ENCODE measurements around the gene METTL23. TPM values are rescaled to one million over a fixed set of nuclear protein-coding genes. Genes with fewer than 3 reads are reported as not detected.

The METTL23 gene
- total RNA-seq, 1 experiment from 2014 or later = 40.5 TPM

- no peak overlapping the region for H2AFZ ChIP-seq
- DNase-seq = no peak
- H3K36me3 ChIP-seq (ENCODE audit: low read depth) = no peaks in the 10 kb centered on the region
- H4K20me1 ChIP-seq (ENCODE audit: insufficient read depth) = no peaks in the 10 kb centered on the region
- no peaks in the 10 kb centered on the region for H3K4me1 ChIP-seq (replicated peaks; ENCODE audit: insufficient read depth)
- H3K9me3 ChIP-seq (ENCODE audit: insufficient read depth, low read depth) = no peaks in the 10 kb centered on the region
- no peak overlapping the region for H3K4me3 ChIP-seq
- H3K79me2 ChIP-seq (ENCODE audit: low read depth) = no peaks in the 10 kb centered on the region
- no peaks in the 10 kb centered on the region for H3F3A ChIP-seq (ENCODE audit: insufficient read depth, low read depth)
- no peak overlapping the region for H3K4me2 ChIP-seq
- no peaks in the 10 kb centered on the region for H3K27me3 ChIP-seq (ENCODE audit: insufficient read depth, low read depth)
- no peak for TF ChIP-seq CTCF (conservative IDR thresholded peaks at IDR 0.05)
- TF ChIP-seq EZH2 (IDR thresholded peaks at IDR 0.05; ENCODE audit: low read depth) = no peak
- H3K9me2 ChIP-seq (ENCODE audit: insufficient read depth) = no peaks in the 10 kb centered on the region
- no peak overlapping the region for H3K27ac ChIP-seq
- ChIA-PET POLR2A (ENCODE audit: unreplicated experiment) (no interaction called here), CTCF (no interaction called here)
- intact Hi-C loops (cut with micrococcal nuclease; ENCODE audit: unreplicated experiment) = no loop called here
- BruUV-seq (replicated peaks) = no TSS peak
Observed at GRCh38 chr17:76757256-76757655, 30.6 kb downstream of the METTL23 start.

GRCh38 chr17:76758570-76758969, 31.9 kb downstream of the METTL23 start:
- H4K20me1 ChIP-seq (ENCODE audit: insufficient read depth) = no peaks in the 10 kb centered on the region
- H3K9me2 ChIP-seq (ENCODE audit: insufficient read depth) = no peaks in the 10 kb centered on the region
- H3K9me3 ChIP-seq (ENCODE audit: insufficient read depth, low read depth) = no peaks in the 10 kb centered on the region
- POLR2A ChIA-PET (ENCODE audit: unreplicated experiment) = no interaction called here
- H3F3A ChIP-seq (ENCODE audit: insufficient read depth, low read depth) = no peaks in the 10 kb centered on the region
- no peaks in the 10 kb centered on the region for H3K27me3 ChIP-seq (ENCODE audit: insufficient read depth, low read depth)
- no peak overlapping the region for H3K4me3 ChIP-seq
- no peak overlapping the region for H3K4me2 ChIP-seq
- H3K36me3 ChIP-seq (ENCODE audit: low read depth) = no peaks in the 10 kb centered on the region
- TF ChIP-seq CTCF (conservative IDR thresholded peaks at IDR 0.05) (no peak), EZH2 (IDR thresholded peaks at IDR 0.05; ENCODE audit: low read depth) (no peak)
- H3K27ac ChIP-seq = no peak overlapping the region
- no peak overlapping the region for H2AFZ ChIP-seq
- H3K4me1 ChIP-seq (replicated peaks; ENCODE audit: insufficient read depth) = no peaks in the 10 kb centered on the region
- BruUV-seq (replicated peaks) = no TSS peak
- no peaks in the 10 kb centered on the region for H3K79me2 ChIP-seq (ENCODE audit: low read depth)
- CTCF ChIA-PET = no interaction called here
- no peak for DNase-seq
- intact Hi-C loops (cut with micrococcal nuclease; ENCODE audit: unreplicated experiment) = no loop called here

GRCh38 chr17:76772842-76773525, 46.3 kb downstream of the METTL23 start:
- ChIA-PET POLR2A (ENCODE audit: unreplicated experiment) (interaction anchor here (0.7 kb wide), 1 partner anchor 31 kb away, joined by 4 read pairs; no protein-coding TSS in a partner anchor), CTCF (no interaction called here)
- H3K4me1 ChIP-seq (replicated peaks; ENCODE audit: insufficient read depth) = peaks cover 13% of the 10 kb centered on the region; the same call in 1 of the 2 replicates
- H3K4me2 ChIP-seq = peak overlapping the region; percentile 26; the same call in 1 of the 2 replicates
- peak; percentile 29 to 66 for DNase-seq
- H3F3A ChIP-seq (ENCODE audit: insufficient read depth, low read depth) = no peaks in the 10 kb centered on the region
- no peak for TF ChIP-seq CTCF (conservative IDR thresholded peaks at IDR 0.05)
- no peak for TF ChIP-seq EZH2 (IDR thresholded peaks at IDR 0.05; ENCODE audit: low read depth)
- no peaks in the 10 kb centered on the region for H3K9me3 ChIP-seq (ENCODE audit: insufficient read depth, low read depth)
- intact Hi-C loops (cut with micrococcal nuclease; ENCODE audit: unreplicated experiment) = no loop called here
- no peaks in the 10 kb centered on the region for H4K20me1 ChIP-seq (ENCODE audit: insufficient read depth)
- H2AFZ ChIP-seq = no peak overlapping the region
- peak overlapping the region; percentile 45; the same call in 1 of the 2 replicates for H3K27ac ChIP-seq
- no peaks in the 10 kb centered on the region for H3K79me2 ChIP-seq (ENCODE audit: low read depth)
- H3K36me3 ChIP-seq (ENCODE audit: low read depth) = no peaks in the 10 kb centered on the region
- no peaks in the 10 kb centered on the region for H3K27me3 ChIP-seq (ENCODE audit: insufficient read depth, low read depth)
- H3K9me2 ChIP-seq (ENCODE audit: insufficient read depth) = no peaks in the 10 kb centered on the region
- BruUV-seq (replicated peaks) = no TSS peak
- no peak overlapping the region for H3K4me3 ChIP-seq

Data from PC-9 (cell line).